Endometrium (tissue), 2 donors: ENCODE results near the gene NAA30.
"Not testable (repeated sequence)": the region's sequence is repeated elsewhere in the genome, so short reads cannot be mapped to it uniquely, and the experiment has no call there.

Experiments used
- FAIRE-seq: peaks from 2 replicates; lab custom pipeline; 2012; peaks lifted over from hg19 to GRCh38; lab: Jason Lieb, UNC
- donor health status: control.
- donor health status: control.

Gene NAA30

GRCh38 chr14:57390037-57390805, at the start of gene NAA30:
TSS of gene NAA30 (plus strand) at chr14:57390586. CDS start at chr14:57390958, 372 bp downstream.
- FAIRE-seq, result no peak

DNA sequence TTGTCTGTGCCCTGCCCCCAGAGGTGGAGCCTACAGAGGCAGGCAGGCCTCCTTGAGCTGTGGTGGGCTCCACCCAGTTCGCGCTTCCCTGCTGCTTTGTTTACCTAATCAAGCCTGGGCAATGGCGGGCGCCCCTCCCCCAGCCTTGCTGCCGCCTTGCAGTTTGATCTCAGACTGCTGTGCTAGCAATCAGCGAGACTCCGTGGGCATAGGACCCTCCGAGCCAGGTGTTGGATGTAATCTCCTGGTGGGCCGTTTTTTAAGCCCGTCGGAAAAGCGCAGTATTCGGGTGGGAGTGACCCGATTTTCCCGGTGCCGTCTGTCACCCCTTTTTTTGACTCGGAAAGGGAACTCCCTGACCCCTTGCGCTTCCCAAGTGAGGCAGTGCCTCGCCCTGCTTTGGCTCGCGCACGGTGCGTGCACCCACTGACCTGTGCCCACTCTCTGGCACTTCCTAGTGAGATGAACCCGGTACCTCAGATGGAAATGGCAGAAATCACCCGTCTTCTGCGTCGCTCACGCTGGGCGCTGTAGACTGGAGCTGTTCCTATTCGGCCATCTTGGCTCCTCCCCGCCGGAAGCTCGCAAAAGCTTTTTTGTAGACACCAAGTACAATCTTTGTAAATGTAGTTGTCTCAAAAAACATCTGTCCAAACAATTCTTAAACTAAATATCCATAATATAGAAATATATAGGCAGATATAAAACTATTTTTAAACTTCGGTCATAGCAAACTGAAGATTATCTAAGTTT, 46.7 kb upstream of the NAA30 start:
- FAIRE-seq, result not testable (repeated sequence)

DNA sequence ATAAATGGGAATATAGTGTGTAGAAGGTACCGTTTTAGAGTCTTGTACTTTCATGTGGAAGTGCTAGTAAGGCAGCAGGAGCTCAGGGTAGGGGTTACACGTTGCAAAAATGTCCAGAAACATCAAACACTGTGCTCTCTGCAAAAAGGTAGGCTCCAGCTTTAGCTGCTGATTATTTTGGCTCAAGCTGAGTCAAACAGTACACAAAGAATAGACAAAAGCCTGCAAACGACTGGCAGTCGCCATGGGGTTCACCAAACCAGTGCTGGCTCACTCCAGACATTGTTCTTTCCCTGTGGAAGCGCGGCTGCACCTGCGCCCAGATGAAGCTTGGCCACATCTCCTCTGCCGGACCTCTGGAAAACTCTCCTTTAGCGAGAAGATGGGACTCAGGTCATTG, 45.3 kb upstream of the NAA30 start:
- FAIRE-seq, result no peak

DNA sequence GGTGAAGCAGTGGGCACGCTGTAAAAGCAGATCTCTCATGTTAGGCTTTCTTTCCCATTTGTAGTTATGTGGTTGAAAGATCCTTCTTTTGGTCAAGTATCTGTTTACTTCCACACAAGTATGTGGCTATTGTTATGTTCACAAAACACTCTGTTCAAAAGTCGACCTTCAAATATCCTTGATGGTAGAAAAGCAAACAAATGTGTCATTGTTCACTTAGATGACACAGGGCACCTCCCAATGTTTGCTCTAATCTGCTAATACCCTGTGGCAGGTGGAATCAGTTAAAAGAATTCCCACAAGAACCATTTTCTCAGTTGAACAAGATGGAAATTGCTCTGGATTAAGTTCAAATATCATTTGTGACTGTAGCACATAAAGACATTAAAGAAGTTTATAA, 43.6 kb upstream of the NAA30 start:
- no peak for FAIRE-seq

GRCh38 chr14:57352396-57353170, 37.8 kb upstream of the NAA30 start:
- FAIRE-seq, result no peak

DNA sequence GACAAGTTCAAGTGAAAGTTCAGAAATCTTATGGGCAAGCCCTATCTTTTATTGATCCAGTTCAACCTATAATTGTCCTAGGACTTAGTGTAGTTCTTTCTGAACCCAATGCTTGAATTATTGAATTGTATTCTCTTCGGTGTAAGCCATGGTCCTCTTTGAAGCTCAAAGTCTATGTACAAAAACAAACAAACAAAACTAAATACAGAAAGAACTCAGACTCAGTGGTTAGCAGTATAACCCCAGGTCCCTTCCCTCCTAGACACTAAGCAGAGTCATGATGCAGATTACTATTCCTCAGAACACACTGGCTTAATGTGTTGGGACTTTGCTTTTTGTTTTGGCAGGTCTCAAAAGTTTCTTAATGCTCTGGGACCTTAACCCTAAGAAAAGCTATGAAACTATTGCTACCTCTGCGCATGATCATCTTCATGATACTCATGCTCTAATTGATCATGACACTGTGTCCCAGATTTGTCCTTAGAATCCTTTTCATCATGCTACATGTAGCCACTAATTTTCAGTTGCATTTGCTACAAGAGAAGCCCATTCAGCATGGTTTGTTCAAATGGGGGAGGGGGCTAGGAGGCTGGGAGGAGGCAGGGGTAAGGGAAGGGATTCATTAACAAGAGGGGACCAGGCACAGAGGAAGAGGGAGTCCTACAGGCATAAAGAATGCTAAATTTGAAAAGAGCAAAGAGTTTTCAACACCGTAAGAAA, 35.1 kb upstream of the NAA30 start:
- no peak for FAIRE-seq

DNA sequence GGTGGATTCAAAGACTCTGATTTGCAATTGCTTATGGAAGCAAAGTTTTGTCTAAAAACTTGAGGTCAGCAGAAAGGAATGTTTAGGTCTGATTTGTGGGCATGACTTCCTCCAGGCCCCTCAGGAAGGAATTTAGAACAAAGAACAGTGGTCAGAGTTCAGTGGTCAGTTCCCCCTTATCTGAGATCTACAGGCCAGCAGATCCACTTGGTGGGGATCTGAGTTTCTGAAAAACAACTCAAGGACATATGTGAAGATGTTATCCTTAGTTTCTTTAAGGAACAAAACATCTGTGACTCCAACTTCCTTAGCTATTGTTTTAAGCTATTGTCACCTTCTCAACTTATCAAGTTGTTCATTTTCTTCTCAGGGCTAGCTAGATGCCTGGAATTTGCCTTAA, 28.0 kb upstream of the NAA30 start:
- no peak for FAIRE-seq

- FAIRE-seq, result no peak
Measured at GRCh38 chr14:57364659-57365450, 25.5 kb upstream of the NAA30 start.

DNA sequence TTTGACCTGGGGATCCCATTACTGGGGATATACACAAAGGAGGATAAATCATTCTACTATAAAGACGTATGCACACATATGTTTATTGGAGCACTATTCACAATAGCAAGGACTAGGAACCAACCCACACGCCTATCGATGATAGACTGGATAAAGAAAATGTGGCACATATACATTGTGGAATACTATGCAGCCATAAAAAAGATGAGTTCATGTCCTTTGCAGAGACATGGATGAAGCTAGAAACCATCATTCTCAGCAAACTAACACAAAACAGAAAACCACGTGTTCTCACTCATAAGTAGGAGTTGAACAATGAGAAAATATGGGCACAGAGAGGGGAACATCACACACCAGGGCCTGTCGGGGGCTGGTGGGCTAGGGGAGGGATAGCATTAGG, 20.2 kb upstream of the NAA30 start:
- not testable (repeated sequence) for FAIRE-seq

GRCh38 chr14:57371013-57371412, 19.4 kb upstream of the NAA30 start:
- FAIRE-seq, result no peak

- no peak for FAIRE-seq
Measured at GRCh38 chr14:57375156-57375555, 15.2 kb upstream of the NAA30 start.

- peak; percentile 21 for FAIRE-seq
Measured at GRCh38 chr14:57378661-57379060, 11.7 kb upstream of the NAA30 start.

GRCh38 chr14:57380935-57381334, 9.5 kb upstream of the NAA30 start:
- FAIRE-seq, result no peak

DNA sequence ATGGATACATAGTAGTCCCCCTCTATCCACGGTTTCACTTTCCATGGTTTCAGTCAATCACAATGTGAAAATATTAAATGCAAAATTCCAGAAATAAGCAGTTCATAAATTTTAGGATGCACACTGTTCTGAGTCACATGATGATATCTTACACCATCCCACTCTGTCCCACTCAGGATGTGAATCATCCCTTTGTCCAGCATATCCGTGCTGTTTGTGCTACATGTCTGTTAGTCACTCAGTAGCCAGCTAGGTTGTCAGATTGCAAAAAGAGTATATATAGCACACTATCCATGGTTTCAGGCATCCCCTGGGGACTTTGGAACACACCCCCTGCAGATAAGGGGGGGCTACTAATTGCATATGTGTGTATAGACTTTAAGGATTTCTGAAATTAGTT, 8.1 kb upstream of the NAA30 start:
- FAIRE-seq, result no peak

DNA sequence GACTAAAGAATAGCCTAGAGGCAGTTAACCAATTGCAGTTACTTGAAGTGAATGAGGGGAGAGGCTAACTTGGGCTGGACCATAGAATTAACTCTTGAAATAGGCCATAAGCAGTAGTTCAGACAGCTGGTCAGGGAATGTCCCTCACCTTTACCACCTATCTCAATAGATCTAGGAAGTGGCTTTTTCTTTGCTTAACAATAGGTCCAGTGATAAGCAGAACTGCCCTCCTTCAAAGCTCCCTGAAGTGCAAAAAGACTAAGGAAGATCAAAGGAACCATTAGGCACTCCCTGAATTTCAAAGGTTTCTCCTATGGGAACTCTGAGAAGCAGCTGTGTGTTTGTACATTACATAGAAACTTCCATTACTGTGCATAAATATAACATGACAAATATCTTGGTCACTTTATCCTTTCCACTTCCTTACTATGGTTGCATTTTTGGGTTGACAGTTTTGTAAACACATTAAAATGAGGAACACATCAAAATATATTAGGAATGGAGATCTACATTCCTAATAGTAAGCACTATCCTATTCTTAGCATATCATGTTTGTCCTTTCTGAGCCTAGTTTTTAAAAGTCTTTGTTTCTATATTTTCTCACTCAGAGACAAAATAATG, 7.2 kb upstream of the NAA30 start:
- FAIRE-seq, result no peak

DNA sequence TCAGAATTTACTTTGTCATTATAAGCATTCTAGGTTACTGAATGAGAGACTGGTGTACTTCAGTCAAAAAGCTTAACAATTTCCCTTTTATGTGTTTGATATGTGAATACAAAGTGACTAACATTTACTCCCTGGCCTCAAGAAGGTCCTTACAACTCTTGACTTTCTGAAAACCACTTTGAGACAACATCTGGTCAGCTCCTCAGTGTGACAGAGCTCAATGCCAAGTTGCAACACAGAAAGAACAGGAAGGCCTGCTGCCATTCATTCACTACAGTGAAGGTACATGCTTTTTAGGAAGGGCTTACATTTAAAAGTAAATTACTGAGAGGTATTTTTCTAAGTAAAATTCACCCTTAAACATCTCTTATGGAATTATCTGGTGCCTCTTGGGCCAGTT, 2.3 kb upstream of the NAA30 start:
- no peak for FAIRE-seq

DNA sequence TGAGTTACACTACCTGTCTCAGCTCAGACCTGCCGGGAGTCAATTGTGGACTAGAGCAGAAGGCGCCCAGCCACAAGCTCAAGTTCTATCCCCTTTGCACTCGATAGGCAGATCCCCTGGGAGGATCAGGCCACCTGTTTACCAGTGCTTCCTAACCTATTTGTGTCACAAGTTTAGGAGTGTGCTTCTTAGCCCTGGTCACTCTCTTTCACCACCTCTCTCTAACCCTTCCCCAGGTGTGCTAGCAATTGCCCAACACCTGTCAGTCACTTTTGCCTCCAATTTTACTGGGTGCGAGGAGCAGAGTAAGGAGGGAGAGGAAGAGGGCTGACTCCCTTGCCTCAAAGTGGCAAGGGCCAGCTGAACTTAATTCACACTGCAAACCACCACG, 745 bp upstream of the NAA30 start:
- no peak for FAIRE-seq

- no peak for FAIRE-seq
Measured at GRCh38 chr14:57390806-57391516, 575 bp downstream of the NAA30 start.

DNA sequence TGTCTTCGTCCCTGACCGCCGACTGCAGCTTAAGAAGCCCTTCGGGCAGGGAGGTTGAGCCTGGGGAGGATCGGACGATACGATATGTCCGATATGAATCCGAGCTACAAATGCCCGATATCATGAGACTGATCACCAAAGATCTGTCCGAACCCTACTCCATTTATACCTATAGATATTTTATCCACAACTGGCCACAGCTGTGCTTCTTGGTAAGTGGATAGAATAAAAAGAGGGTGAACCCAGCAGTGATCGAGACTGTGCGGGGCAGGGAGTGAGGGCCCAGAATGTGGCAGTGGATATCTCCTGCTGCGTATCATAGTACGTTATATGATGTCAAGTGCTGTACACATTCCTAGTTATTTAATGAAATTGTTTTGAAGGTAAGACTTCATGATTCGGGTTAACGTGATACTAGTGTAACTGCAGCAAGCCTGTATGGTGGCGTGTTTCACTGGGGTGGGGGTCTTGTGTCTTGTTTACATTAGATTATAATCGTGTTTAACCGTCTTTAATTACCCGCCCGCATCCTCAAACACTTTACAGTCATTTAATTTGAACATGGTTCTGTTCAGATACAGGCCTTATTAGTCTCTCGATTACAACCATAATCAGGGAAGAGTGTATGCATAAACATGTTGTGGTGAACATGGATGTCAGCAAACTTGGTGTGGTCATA, 1.3 kb downstream of the NAA30 start:
- FAIRE-seq, result no peak

DNA sequence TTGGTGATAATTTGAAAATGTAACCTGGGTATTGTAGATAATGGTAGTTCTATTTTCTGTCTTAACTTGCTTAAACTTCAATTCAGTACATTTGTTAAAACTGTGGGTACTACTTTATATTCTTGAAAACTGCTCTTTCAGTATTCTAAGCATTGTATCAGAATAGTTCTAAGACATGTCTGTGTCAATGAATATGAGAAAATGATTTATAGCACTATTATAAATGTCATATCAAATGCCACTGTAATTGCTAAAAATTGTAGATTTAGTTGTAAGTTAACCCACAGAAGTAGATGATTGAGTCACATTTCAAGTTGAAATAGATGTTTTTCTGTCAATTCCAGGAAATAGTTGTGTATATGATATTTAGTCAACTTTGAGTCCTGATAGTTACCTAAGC, 2.4 kb downstream of the NAA30 start:
- FAIRE-seq, result no peak
